Brain microvascular endothelial cell (primary cell): ENCODE measurements around the gene CERS6.

Source experiments
- DNase-seq: peaks from one replicate; pipeline ENCODE4 v3.0.0-alpha.2; 2020
- H3K27ac ChIP-seq: fragments of 250-450 bp; sonication (Bioruptor Pico); 2 replicates; pipeline ENCODE4 v1.5.1; 2020; ENCODE audit warnings: mild to moderate bottlenecking, moderate library complexity
- H3K27me3 ChIP-seq: fragments of 250-450 bp; sonication (Bioruptor Pico); replicated peaks from 2 replicates; pipeline ENCODE4 v1.5.1; 2020; ENCODE audit warnings: mild to moderate bottlenecking
- H3K36me3 ChIP-seq: fragments of 250-450 bp; sonication (Bioruptor Pico); replicated peaks from 2 replicates; pipeline ENCODE4 v1.5.1; 2020; ENCODE audit warnings: mild to moderate bottlenecking
- H3K4me3 ChIP-seq: 2 replicates; pipeline ENCODE4 v1.5.1; 2011; ENCODE audit warnings: low read depth, mild to moderate bottlenecking, control low read depth, low read length, moderate library complexity
- CTCF ChIP-seq: IDR thresholded peaks from 2 replicates; pipeline ENCODE4 v1.5.1; 2011; ENCODE audit warnings: low read depth, mild to moderate bottlenecking, moderate library complexity, low read length, control low read depth, inconsistent platforms; ENCODE audit errors: missing control alignments
- in situ Hi-C: cut with HindIII; loops from 2 replicates; pipeline ENCODE4 v1.10.0; 2017; ENCODE audit warnings: low sequenced_read_pairs, low pct_ligation_motif_present

Gene CERS6

GRCh38 chr2:168466190-168466737, 10.2 kb downstream of the CERS6 start:
- Histone ChIP-seq H3K4me3 (no peak overlapping the region), H3K27ac (no peak overlapping the region), H3K27me3 (no peaks in the 10 kb centered on the region), H3K36me3 (no peaks in the 10 kb centered on the region)
- in situ Hi-C loops, result no loop called here
- TF ChIP-seq CTCF, result no peak
- DNase-seq, result no peak

- in situ Hi-C loops, result no loop called here
- no peak overlapping the region for H3K27ac ChIP-seq
Observed at GRCh38 chr2:168466834-168467565, 10.9 kb downstream of the CERS6 start.

GRCh38 chr2:168467729-168468128, 11.7 kb downstream of the CERS6 start:
- Histone ChIP-seq H3K27ac (no peak overlapping the region), H3K36me3 (no peaks in the 10 kb centered on the region), H3K4me3 (no peak overlapping the region), H3K27me3 (no peaks in the 10 kb centered on the region)
- in situ Hi-C loops, result no loop called here
- DNase-seq, result no peak
- TF ChIP-seq CTCF, result no peak

More at GRCh38 chr2:168466834-168467565, 10.9 kb downstream of the CERS6 start:
- no peak for DNase-seq
- Histone ChIP-seq H3K36me3 (no peaks in the 10 kb centered on the region), H3K4me3 (no peak overlapping the region), H3K27me3 (no peaks in the 10 kb centered on the region)
- no peak for TF ChIP-seq CTCF

GRCh38 chr2:168468354-168468753, 12.3 kb downstream of the CERS6 start:
- Histone ChIP-seq H3K36me3 (no peaks in the 10 kb centered on the region), H3K4me3 (no peak overlapping the region), H3K27me3 (no peaks in the 10 kb centered on the region), H3K27ac (no peak overlapping the region)
- TF ChIP-seq CTCF, result no peak
- in situ Hi-C loops, result no loop called here
- no peak for DNase-seq

GRCh38 chr2:168469281-168469988, 13.4 kb downstream of the CERS6 start:
- in situ Hi-C loops, result no loop called here
- Histone ChIP-seq H3K27ac (no peak overlapping the region), H3K4me3 (no peak overlapping the region), H3K36me3 (no peaks in the 10 kb centered on the region), H3K27me3 (no peaks in the 10 kb centered on the region)
- no peak for DNase-seq
- TF ChIP-seq CTCF, result no peak
